Measurements from ENCODE around the gene HS3ST4. TPM values are rescaled to one million over a fixed set of nuclear protein-coding genes. Genes with fewer than 3 reads are reported as not detected.

The HS3ST4 gene
- total RNA-seq, 1 experiment from 2014 or later, result not detected

- POLR2A ChIA-PET, result no interaction called here
- ATAC-seq, result no peak
- no peaks in the 10 kb centered on the region for H3K27me3 ChIP-seq (ENCODE audit: insufficient read depth, low read length)
These were observed 378.7 kb downstream of the HS3ST4 start for GRCh38 chr16:26070302-26071100.

More at GRCh38 chr16:26070302-26071100, 378.7 kb downstream of the HS3ST4 start:
- Histone ChIP-seq H2AFZ (ENCODE audit: low read depth, low read length, poor library complexity, severe bottlenecking) (no peak overlapping the region), H3K27ac (ENCODE audit: low read depth, low read length) (no peak overlapping the region), H3K9ac (ENCODE audit: low read length) (no peak overlapping the region), H3K4me1 (ENCODE audit: control insufficient read depth in 1 of 2, insufficient read depth in 2 of 2, low read length in 2 of 2) (no peaks in the 10 kb centered on the region), H3K9me3 (ENCODE audit: control insufficient read depth in 1 of 2, insufficient read depth in 1 of 2, low read depth in 1 of 2, low read length in 2 of 2) (peaks cover 8 to 17% of the 10 kb centered on the region in 2 experiments; a peak in 2 of 4 replicates), H3K4me2 (ENCODE audit: low read length) (no peak overlapping the region), H4K20me1 (ENCODE audit: insufficient read depth) (no peaks in the 10 kb centered on the region), H3K9me2 (ENCODE audit: insufficient read depth) (no peaks in the 10 kb centered on the region), H3K4me3 (replicated peaks in 1 of 2; ENCODE audit: low read depth in 1 of 2, low read length in 2 of 2) (no peak overlapping the region), H3K79me2 (ENCODE audit: insufficient read depth, low read length) (no peaks in the 10 kb centered on the region), H3K36me3 (ENCODE audit: control insufficient read depth in 1 of 2, insufficient read depth in 2 of 2, low read length in 2 of 2) (no peaks in the 10 kb centered on the region)
- ChIA-PET RAD21 (ENCODE audit: low non-redundant PET in 1 of 2, low total read pairs in 2 of 2, uncharacterized antibody in 2 of 2, unreplicated experiment in 2 of 2) (no interaction called here), CTCF (no interaction called here)
- no peak for TF ChIP-seq POLR2A (IDR thresholded peaks at IDR 0.05; ENCODE audit: borderline replicate concordance, extremely low read depth, insufficient read depth, insufficient read length)
- no peak for TF ChIP-seq EGR1 (IDR thresholded peaks at IDR 0.05; ENCODE audit: low read depth)
- no peak for TF ChIP-seq ZNF274 (IDR thresholded peaks at IDR 0.05; ENCODE audit: low read depth, low read length)
- TF ChIP-seq ZFX (IDR thresholded peaks at IDR 0.05), result no peak
- TF ChIP-seq RAD21 (IDR thresholded peaks at IDR 0.05; ENCODE audit: low read depth), result no peak
- TF ChIP-seq ELF1 (IDR thresholded peaks at IDR 0.05; ENCODE audit: borderline replicate concordance, low read depth), result no peak
- no peak for TF ChIP-seq REST (IDR thresholded peaks at IDR 0.05; ENCODE audit: low read depth)
- no peak for TF ChIP-seq MAX (IDR thresholded peaks at IDR 0.05)
- TF ChIP-seq ATF3 (IDR thresholded peaks at IDR 0.05), result no peak
- TF ChIP-seq TCF7L2 (IDR thresholded peaks at IDR 0.05; ENCODE audit: borderline replicate concordance, extremely low read depth, insufficient read depth, insufficient read length), result no peak
- no peak for TF ChIP-seq SIN3A (IDR thresholded peaks at IDR 0.05; ENCODE audit: low read depth)
- no TSS peak for BruUV-seq (replicated peaks)
- intact Hi-C loops (cut with micrococcal nuclease), result no loop called here
- no peak for DNase-seq (ENCODE audit: low read depth, low spot score)

Data from HCT116 (cell line).